Dedifferentiated amniotic fluid mesenchymal stem cell (primary cell): ENCODE results near the gene MEF2C.
A peak's percentile ranks its signal among the peaks of the same experiment; 100 is the strongest.
"Not testable (repeated sequence)": the region's sequence is repeated elsewhere in the genome, so short reads cannot be mapped to it uniquely, and the experiment has no call there.

ENCODE experiments used
- DNase-seq: peaks from one replicate; pipeline ENCODE4 v3.0.0-alpha.2; 2016; ENCODE audit errors: extremely low spot score

The MEF2C gene

GRCh38 chr5:88883059-88883835 lies at the start of gene MEF2C:
MEF2C (minus strand) TSS chr5:88883184; CDS start chr5:88823788, 59,396 bp downstream.
- DNase-seq = peak; percentile 73

- no peak for DNase-seq
These were observed 49.6 kb upstream of the MEF2C start for GRCh38 chr5:88932541-88932940.

- no peak for DNase-seq
These were observed 47.4 kb upstream of the MEF2C start for GRCh38 chr5:88930335-88930734.

GRCh38 chr5:88929385-88929784 lies 46.4 kb upstream of the MEF2C start:
- DNase-seq = no peak

- no peak for DNase-seq
These were observed 43.8 kb upstream of the MEF2C start for GRCh38 chr5:88926774-88927173.

GRCh38 chr5:88925692-88926490 lies 42.9 kb upstream of the MEF2C start:
- DNase-seq = no peak

GRCh38 chr5:88924330-88924657 lies 41.3 kb upstream of the MEF2C start:
- no peak for DNase-seq

- DNase-seq = no peak
These were observed 40.8 kb upstream of the MEF2C start for GRCh38 chr5:88923623-88924329.

GRCh38 chr5:88912743-88913142 lies 29.8 kb upstream of the MEF2C start:
- DNase-seq = not testable (repeated sequence)

GRCh38 chr5:88911059-88911572 lies 28.1 kb upstream of the MEF2C start:
- not testable (repeated sequence) for DNase-seq

- DNase-seq = not testable (repeated sequence)
These were observed 21.5 kb upstream of the MEF2C start for GRCh38 chr5:88904478-88904877.

GRCh38 chr5:88903966-88904365 lies 21.0 kb upstream of the MEF2C start:
- not testable (repeated sequence) for DNase-seq

- not testable (repeated sequence) for DNase-seq
These were observed 18.1 kb upstream of the MEF2C start for GRCh38 chr5:88901077-88901476.

- no peak for DNase-seq
These were observed 16.2 kb upstream of the MEF2C start for GRCh38 chr5:88899096-88899737.

- DNase-seq = peak; percentile 6
These were observed 14.8 kb upstream of the MEF2C start for GRCh38 chr5:88897748-88898147.

- peak; percentile 11 for DNase-seq
These were observed 12.9 kb upstream of the MEF2C start for GRCh38 chr5:88895681-88896501.

- DNase-seq = peak; percentile 13
These were observed 9.7 kb upstream of the MEF2C start for GRCh38 chr5:88892669-88893068.

GRCh38 chr5:88890070-88890781 lies 7.2 kb upstream of the MEF2C start:
- DNase-seq = peak; percentile 14

GRCh38 chr5:88889189-88890069 lies 6.4 kb upstream of the MEF2C start:
- peak; percentile 18 for DNase-seq
